CD4-positive, alpha-beta T cell (primary cell): ENCODE results near the gene INPPL1. TPM values are rescaled to one million over a fixed set of nuclear protein-coding genes. Genes with fewer than 3 reads are reported as not detected.

Source experiments
- ATAC-seq: fragments of 200-7000 bp; cut with Tn5 transposase; one replicate; pipeline ENCODE4 v1.10.0; 2022; ENCODE audit warnings: mild to moderate bottlenecking; ENCODE audit not compliant: poor library complexity
- CTCF ChIA-PET: fragments of 350-600 bp; sonication (Branson Sonifier 250); formaldehyde crosslinking; loops from one replicate; lab custom pipeline; 2021; ENCODE audit warnings: antibody characterized with exemption, inconsistent platforms; lab: Charles Lee
- POLR2A ChIA-PET: fragments of 350-600 bp; sonication (Branson Sonifier 250); formaldehyde crosslinking; loops from one replicate; lab custom pipeline; 2021; ENCODE audit warnings: antibody characterized with exemption, inconsistent platforms; lab: Charles Lee
- DNase-seq, 14 experiments: peaks; one replicate each; pipeline ENCODE4 v3.0.0-alpha.2; 2013 to 2020; ENCODE audit warnings: mixed read lengths in 2 of 14
- H3K27ac ChIP-seq, 2 donors: one replicate each; pipeline versions ENCODE4 v1.5.1 to v1.7.0; 2013; ENCODE audit warnings: low read length in 2 of 2, low read depth in 1 of 2, mild to moderate bottlenecking in 1 of 2
- H3K27me3 ChIP-seq, 2 experiments: 1 replicate in 1 of 2; 2 replicates in 1 of 2; pipeline versions ENCODE4 v1.6.1 to v1.7.0; 2013; ENCODE audit warnings: low read length in 2 of 2, control low read depth in 1 of 2, mild to moderate bottlenecking in 1 of 2, moderate library complexity in 1 of 2; ENCODE audit not compliant: insufficient read depth in 2 of 2, control insufficient read depth in 1 of 2
- H3K36me3 ChIP-seq: one replicate; pipeline ENCODE4 v1.6.1; 2013; ENCODE audit warnings: low read length, control low read depth; ENCODE audit not compliant: insufficient read depth
- H3K4me1 ChIP-seq: one replicate; pipeline ENCODE4 v1.6.1; 2013; ENCODE audit warnings: low read length, control low read depth; ENCODE audit not compliant: insufficient read depth
- H3K4me3 ChIP-seq: one replicate; pipeline ENCODE4 v1.5.1; 2013; ENCODE audit warnings: mild to moderate bottlenecking, low read length, moderate library complexity
- H3K9me3 ChIP-seq, 2 experiments: 1 replicate in 1 of 2; 2 replicates in 1 of 2; pipeline versions ENCODE4 v1.6.1 to v1.7.0; 2013; ENCODE audit warnings: low read length in 2 of 2, mild to moderate bottlenecking in 2 of 2, control low read depth in 1 of 2, moderate library complexity in 1 of 2; ENCODE audit not compliant: control insufficient read depth in 1 of 2, insufficient read depth in 1 of 2
- H3K27ac Mint-ChIP-seq: one replicate; pipeline ENCODE4 v1.8.0; 2020; ENCODE audit warnings: mixed read lengths
- H3K27me3 Mint-ChIP-seq: one replicate; pipeline ENCODE4 v1.8.0; 2021; ENCODE audit warnings: mixed read lengths
- H3K36me3 Mint-ChIP-seq: one replicate; pipeline ENCODE4 v1.8.0; 2021; ENCODE audit warnings: low read depth, mixed read lengths
- H3K4me1 Mint-ChIP-seq: one replicate; pipeline ENCODE4 v1.8.0; 2021; ENCODE audit warnings: low read depth, mixed read lengths
- H3K4me3 Mint-ChIP-seq: one replicate; pipeline ENCODE4 v1.8.0; 2020; ENCODE audit warnings: mild to moderate bottlenecking, mixed read lengths
- H3K9me3 Mint-ChIP-seq: one replicate; pipeline ENCODE4 v1.8.0; 2020; ENCODE audit warnings: mixed read lengths
- intact Hi-C, 2 experiments: fragments of 100-400 bp; cut with DNase I in 1 of 2; cut with micrococcal nuclease in 1 of 2; formaldehyde crosslinking; loops; one replicate each; pipeline versions ENCODE4 v1.15.1 to v1.9.0; 2023 to 2025; cut with DNase I, micrococcal nuclease
- total RNA-seq, 174 experiments: library from RNA in 2 of 174; stranded (reverse) in 2 of 174; gene quantifications; one replicate each; pipeline ENCODE4 v1.2.3 and lab custom pipeline; 2021 to 2026
- TF ChIP-seq, protein P1 (sequence below): fragments of 200-600 bp; IDR thresholded peaks from one replicate; pipeline ENCODE4 v1.8.0; 2022; ENCODE audit warnings: antibody characterized with exemption, mild to moderate bottlenecking

The INPPL1 gene
- total RNA-seq, 2 experiments from 2014 or later, result 124 to 128 TPM

DNA sequence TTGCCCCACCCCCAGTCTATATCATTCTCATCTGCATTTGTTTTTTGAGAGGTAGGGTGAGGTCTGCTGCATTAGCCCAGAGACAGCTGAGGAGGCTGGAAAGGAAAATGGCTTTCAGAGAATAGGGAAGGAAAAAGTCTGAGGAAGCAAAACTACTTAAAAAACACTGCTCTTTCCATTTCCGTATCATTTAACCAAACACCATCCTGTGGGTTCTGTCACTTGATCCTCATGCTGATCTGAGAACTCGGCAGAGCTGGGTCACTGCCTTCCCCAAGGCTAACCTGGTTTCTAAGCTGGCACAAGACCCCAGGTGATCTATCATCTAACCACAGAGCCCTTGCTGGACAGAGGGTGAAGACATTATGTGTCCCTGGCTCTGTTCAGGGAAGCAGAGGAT is 6.7 kb upstream of the INPPL1 start:
- H3K27me3 Mint-ChIP-seq, result peaks cover 33% of the 10 kb centered on the region
- no peak overlapping the region for H3K4me3 ChIP-seq
- ATAC-seq (no peak), DNase-seq (no peak)
- H3K36me3 ChIP-seq, result no peaks in the 10 kb centered on the region
- H3K36me3 Mint-ChIP-seq, result no peaks in the 10 kb centered on the region
- H3K4me1 ChIP-seq, result peaks cover 17% of the 10 kb centered on the region
- peaks cover 9% of the 10 kb centered on the region for H3K4me1 Mint-ChIP-seq
- CTCF ChIA-PET, result no interaction called here
- H3K27ac ChIP-seq, result no peak overlapping the region
- no peak overlapping the region for H3K4me3 Mint-ChIP-seq
- H3K9me3 ChIP-seq, result no peaks in the 10 kb centered on the region
- POLR2A ChIA-PET, result no interaction called here
- TF ChIP-seq, protein P1, sequence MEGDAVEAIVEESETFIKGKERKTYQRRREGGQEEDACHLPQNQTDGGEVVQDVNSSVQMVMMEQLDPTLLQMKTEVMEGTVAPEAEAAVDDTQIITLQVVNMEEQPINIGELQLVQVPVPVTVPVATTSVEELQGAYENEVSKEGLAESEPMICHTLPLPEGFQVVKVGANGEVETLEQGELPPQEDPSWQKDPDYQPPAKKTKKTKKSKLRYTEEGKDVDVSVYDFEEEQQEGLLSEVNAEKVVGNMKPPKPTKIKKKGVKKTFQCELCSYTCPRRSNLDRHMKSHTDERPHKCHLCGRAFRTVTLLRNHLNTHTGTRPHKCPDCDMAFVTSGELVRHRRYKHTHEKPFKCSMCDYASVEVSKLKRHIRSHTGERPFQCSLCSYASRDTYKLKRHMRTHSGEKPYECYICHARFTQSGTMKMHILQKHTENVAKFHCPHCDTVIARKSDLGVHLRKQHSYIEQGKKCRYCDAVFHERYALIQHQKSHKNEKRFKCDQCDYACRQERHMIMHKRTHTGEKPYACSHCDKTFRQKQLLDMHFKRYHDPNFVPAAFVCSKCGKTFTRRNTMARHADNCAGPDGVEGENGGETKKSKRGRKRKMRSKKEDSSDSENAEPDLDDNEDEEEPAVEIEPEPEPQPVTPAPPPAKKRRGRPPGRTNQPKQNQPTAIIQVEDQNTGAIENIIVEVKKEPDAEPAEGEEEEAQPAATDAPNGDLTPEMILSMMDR, result no peak
- H3K27me3 ChIP-seq, result no peaks in the 10 kb centered on the region
- H3K9me3 Mint-ChIP-seq, result no peaks in the 10 kb centered on the region
- no peak overlapping the region for H3K27ac Mint-ChIP-seq
- intact Hi-C loops, result no loop called here

DNA sequence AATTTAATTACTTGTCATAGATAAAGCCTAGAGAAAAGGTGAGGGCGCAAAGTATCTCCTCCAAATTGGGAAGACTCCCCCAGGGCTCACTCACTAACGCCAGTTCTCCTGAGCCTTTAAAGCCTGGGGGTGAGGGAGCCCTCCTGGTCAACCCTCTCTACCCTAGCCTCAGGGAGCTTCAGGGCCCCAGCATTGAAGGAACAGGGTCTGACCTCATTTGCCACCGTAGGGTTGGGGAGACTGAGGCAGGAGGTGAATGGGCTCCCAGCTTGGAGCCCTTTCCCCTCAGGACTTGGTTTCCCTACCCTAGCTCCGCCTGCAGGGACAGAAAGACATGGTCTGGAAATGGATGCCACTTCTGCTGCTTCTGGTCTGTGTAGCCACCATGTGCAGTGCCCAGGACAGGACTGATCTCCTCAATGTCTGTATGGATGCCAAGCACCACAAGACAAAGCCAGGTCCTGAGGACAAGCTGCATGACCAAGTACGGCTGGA is 6.3 kb upstream of the INPPL1 start:
- Mint-ChIP-seq H3K27me3 (peaks cover 28% of the 10 kb centered on the region), H3K36me3 (no peaks in the 10 kb centered on the region), H3K4me1 (peaks cover 12% of the 10 kb centered on the region), H3K27ac (no peak overlapping the region), H3K4me3 (no peak overlapping the region), H3K9me3 (no peaks in the 10 kb centered on the region)
- Histone ChIP-seq H3K27me3 (no peaks in the 10 kb centered on the region), H3K4me1 (peaks cover 17% of the 10 kb centered on the region), H3K4me3 (no peak overlapping the region), H3K36me3 (no peaks in the 10 kb centered on the region), H3K27ac (no peak overlapping the region), H3K9me3 (no peaks in the 10 kb centered on the region)
- no peak for DNase-seq
- intact Hi-C loops, result no loop called here
- CTCF ChIA-PET, result no interaction called here
- no peak for ATAC-seq
- POLR2A ChIA-PET, result no interaction called here
- TF ChIP-seq, protein P1, result no peak

DNA sequence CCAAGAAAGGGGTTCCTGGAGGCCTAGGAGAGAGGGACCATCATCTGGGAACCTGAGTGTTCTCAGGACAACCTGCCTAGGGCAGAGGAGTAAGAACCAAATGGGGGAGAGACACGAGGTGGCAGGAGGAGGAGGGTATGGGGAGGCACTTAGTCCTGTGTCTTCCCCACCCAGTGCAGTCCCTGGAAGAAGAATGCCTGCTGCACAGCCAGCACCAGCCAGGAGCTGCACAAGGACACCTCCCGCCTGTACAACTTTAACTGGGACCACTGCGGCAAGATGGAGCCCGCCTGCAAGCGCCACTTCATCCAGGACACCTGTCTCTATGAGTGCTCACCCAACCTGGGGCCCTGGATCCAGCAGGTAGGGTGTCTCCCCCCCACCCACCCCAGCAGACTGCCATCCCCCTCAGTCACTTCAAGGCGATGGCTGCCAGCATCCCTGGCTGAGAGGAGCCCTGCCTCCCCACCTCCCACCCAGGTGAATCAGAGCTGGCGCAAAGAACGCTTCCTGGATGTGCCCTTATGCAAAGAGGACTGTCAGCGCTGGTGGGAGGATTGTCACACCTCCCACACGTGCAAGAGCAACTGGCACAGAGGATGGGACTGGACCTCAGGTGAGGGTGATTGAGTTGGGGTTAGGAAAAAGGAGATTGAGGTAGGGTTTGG is 3.7 kb upstream of the INPPL1 start:
- ChIA-PET CTCF (no interaction called here), POLR2A (no interaction called here)
- TF ChIP-seq, protein P1, result no peak
- H3K4me1 Mint-ChIP-seq, result peaks cover 20% of the 10 kb centered on the region
- no peaks in the 10 kb centered on the region for H3K27me3 ChIP-seq
- peaks cover 19% of the 10 kb centered on the region for H3K27me3 Mint-ChIP-seq
- H3K36me3 Mint-ChIP-seq, result peaks cover 12% of the 10 kb centered on the region
- H3K9me3 Mint-ChIP-seq, result no peaks in the 10 kb centered on the region
- ATAC-seq (no peak), DNase-seq (no peak)
- H3K27ac Mint-ChIP-seq, result no peak overlapping the region
- H3K36me3 ChIP-seq, result no peaks in the 10 kb centered on the region
- H3K4me3 ChIP-seq, result no peak overlapping the region
- intact Hi-C loops, result loop anchor here (5.0 to 10.0 kb wide), 7 partner anchors 106 to 1424 kb away; partner anchors contain the start of genes ANAPC15 (in 1 of the 2), ATG16L2 (in 1 of the 2), CLPB (in 1 of the 2) and FCHSD2 (in 1 of the 2)
- peak overlapping the region; percentile 69 for H3K4me3 Mint-ChIP-seq
- H3K9me3 ChIP-seq, result no peaks in the 10 kb centered on the region
- peaks cover 31% of the 10 kb centered on the region for H3K4me1 ChIP-seq
- H3K27ac ChIP-seq, result no peak overlapping the region
